PFSK-1 (cell line): ENCODE data around the gene ZBTB43.

Experiments used
- POLR2AphosphoS5 ChIP-seq: IDR thresholded peaks from 2 replicates; pipeline ENCODE4 v1.6.1; 2012; ENCODE audit warnings: low read depth, mild to moderate bottlenecking, control low read depth, low read length, moderate library complexity
- REST ChIP-seq, 2 experiments: IDR thresholded peaks; 2 replicates each; pipeline versions ENCODE4 v1.6.1 to v1.8.0; 2011 to 2012; ENCODE audit warnings: low read depth in 2 of 2, low read length in 2 of 2, control low read depth in 1 of 2, inconsistent platforms in 1 of 2, mild to moderate bottlenecking in 1 of 2, moderate library complexity in 1 of 2; ENCODE audit not compliant: insufficient read depth in 1 of 2
- SIN3A ChIP-seq: IDR thresholded peaks from 2 replicates; pipeline ENCODE4 v1.6.1; 2012; ENCODE audit warnings: mild to moderate bottlenecking, low read length, moderate library complexity, borderline replicate concordance; ENCODE audit not compliant: insufficient read depth
- TAF1 ChIP-seq: IDR thresholded peaks from 2 replicates; pipeline ENCODE4 v1.6.1; 2012; ENCODE audit warnings: low read length, control low read depth, borderline replicate concordance; ENCODE audit not compliant: insufficient read depth

GRCh38 chr9:126818482-126818881 is 13.6 kb downstream of the ZBTB43 start:
- TF ChIP-seq POLR2AphosphoS5 = no peak
- no peak for TF ChIP-seq SIN3A
- TF ChIP-seq REST (IDR thresholded peaks at IDR 0.05; ENCODE audit: insufficient read depth in 1 of 2, low read depth in 2 of 2, low read length in 2 of 2) = no peak
- no peak for TF ChIP-seq TAF1
